Transverse colon (tissue), 4 donors: Measurements from ENCODE around the gene HNRNPH2. TPM values are rescaled to one million over a fixed set of nuclear protein-coding genes. Genes with fewer than 3 reads are reported as not detected.

Experiments used
- DNase-seq: peaks from one replicate; pipeline ENCODE4 v3.0.0-alpha.2; 2019
- H3K27ac ChIP-seq, 4 donors: fragments of 200-600 bp; sonication (generic); 2 replicates each; pipeline ENCODE4 v1.5.1; 2016 to 2018; ENCODE audit warnings: inconsistent platforms in 4 of 4
- H3K27me3 ChIP-seq: fragments of 200-600 bp; sonication (generic); 2 replicates; pipeline ENCODE4 v1.5.1; 2017; ENCODE audit warnings: inconsistent platforms
- H3K36me3 ChIP-seq, 4 donors: fragments of 200-600 bp; sonication (generic); 2 replicates each; pipeline ENCODE4 v1.5.1; 2017 to 2019; ENCODE audit warnings: inconsistent platforms in 4 of 4
- H3K4me1 ChIP-seq, 4 donors: fragments of 200-600 bp; sonication (generic); 2 replicates each; pipeline ENCODE4 v1.5.1; 2017 to 2020; ENCODE audit warnings: inconsistent platforms in 4 of 4
- H3K4me3 ChIP-seq, 4 donors: fragments of 200-600 bp; sonication (generic); 1 replicate in 1 of 4; 2 replicates in 3 of 4; pipeline versions ENCODE4 v1.5.1 to v1.6.1; 2017 to 2019; ENCODE audit warnings: inconsistent platforms in 4 of 4
- H3K9me3 ChIP-seq, 2 donors: fragments of 200-600 bp; sonication (generic); 2 replicates each; pipeline ENCODE4 v1.5.1; 2017 to 2019; ENCODE audit warnings: inconsistent platforms in 2 of 2
- EP300 ChIP-seq: sonication (generic); formaldehyde crosslinking; IDR thresholded peaks from one replicate; pipeline ENCODE4 v1.6.1; 2017; ENCODE audit warnings: antibody characterized with exemption, low read depth
- POLR2A ChIP-seq: fragments of 450-650 bp; IDR thresholded peaks from one replicate; pipeline ENCODE4 v1.6.1; 2016; ENCODE audit warnings: antibody characterized with exemption, mild to moderate bottlenecking, moderate library complexity
- POLR2AphosphoS5 ChIP-seq, 3 donors: sonication (generic); formaldehyde crosslinking; IDR thresholded peaks; one replicate each; pipeline ENCODE4 v1.6.1; 2016; ENCODE audit warnings: antibody characterized with exemption in 3 of 3
- WGBS, 2 donors: methylation state at CpG; one replicate each; pipeline ENCODE4 v1.1.5; 2018; ENCODE audit warnings: low coverage in 1 of 2; 5-methylcytosine and 5-hydroxymethylcytosine counted together
- in situ Hi-C, 4 donors: fragments of 200-750 bp; cut with MboI; loops; one replicate each; pipeline versions ENCODE4 v1.15.0 to v1.15.1; 2017; ENCODE audit warnings: low sequenced_read_pairs in 3 of 4, low pct_ligation_motif_present in 1 of 4, low pct_unique_long_range_greater_than_20kb in 1 of 4
- intact Hi-C: fragments of 100-400 bp; cut with DNase I; formaldehyde crosslinking; loops from one replicate; pipeline ENCODE4 v1.15.1; 2023; ENCODE audit warnings: low total_unique reads
- total RNA-seq, 4 donors: library from RNA; depleted of rRNA; stranded (reverse); fragments of >200 nt; gene quantifications; one replicate each; pipeline ENCODE4 v1.1.0, GENCODE V29; 2016
- TF ChIP-seq, protein P1 (sequence below), 5 experiments: fragments of 200-600 bp in 3 of 5; fragments of 450-650 bp in 2 of 5; sonication (generic) in 3 of 5; IDR thresholded peaks; 1 replicate in 2 of 5; 2 replicates in 3 of 5; pipeline ENCODE4 v1.5.1; 2016 to 2017; ENCODE audit warnings: antibody characterized with exemption in 5 of 5, inconsistent platforms in 3 of 5, mild to moderate bottlenecking in 2 of 5, moderate library complexity in 1 of 5

HNRNPH2 gene
- total RNA-seq, 4 donors from 2014 or later: 9.7 to 46.1 (median 33.2) TPM

DNA sequence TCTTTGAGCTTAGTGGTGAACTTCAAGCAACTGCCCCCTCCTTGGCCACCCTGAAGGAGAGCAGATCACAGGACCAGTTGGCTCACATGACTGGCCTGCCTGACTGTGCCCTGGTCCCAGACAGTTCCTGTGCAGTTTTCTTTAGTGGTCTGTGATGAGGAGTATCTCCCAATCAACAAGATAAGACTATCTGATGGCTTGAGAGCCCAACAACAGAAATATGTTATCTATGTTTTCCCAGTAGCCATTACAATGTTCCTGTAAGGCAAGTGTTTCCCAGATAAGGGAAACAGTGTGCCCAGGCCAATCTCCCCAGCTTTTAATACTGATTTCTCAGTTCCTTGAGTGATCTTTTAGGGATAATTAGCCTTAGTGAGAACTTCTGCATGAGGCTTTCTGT, 45.3 kb upstream of the HNRNPH2 start:
- no peaks in the 10 kb centered on the region for H3K4me1 ChIP-seq
- intact Hi-C loops (no loop called here), in situ Hi-C loops (no loop called here)
- no peaks in the 10 kb centered on the region for H3K27me3 ChIP-seq
- no peak for DNase-seq
- H3K9me3 ChIP-seq: no peaks in the 10 kb centered on the region
- H3K36me3 ChIP-seq: no peaks in the 10 kb centered on the region
- H3K4me3 ChIP-seq: no peak overlapping the region
- TF ChIP-seq POLR2A (no peak), EP300 (no peak), POLR2AphosphoS5 (IDR thresholded peaks at IDR 0.05) (no peak)
- TF ChIP-seq, protein P1, sequence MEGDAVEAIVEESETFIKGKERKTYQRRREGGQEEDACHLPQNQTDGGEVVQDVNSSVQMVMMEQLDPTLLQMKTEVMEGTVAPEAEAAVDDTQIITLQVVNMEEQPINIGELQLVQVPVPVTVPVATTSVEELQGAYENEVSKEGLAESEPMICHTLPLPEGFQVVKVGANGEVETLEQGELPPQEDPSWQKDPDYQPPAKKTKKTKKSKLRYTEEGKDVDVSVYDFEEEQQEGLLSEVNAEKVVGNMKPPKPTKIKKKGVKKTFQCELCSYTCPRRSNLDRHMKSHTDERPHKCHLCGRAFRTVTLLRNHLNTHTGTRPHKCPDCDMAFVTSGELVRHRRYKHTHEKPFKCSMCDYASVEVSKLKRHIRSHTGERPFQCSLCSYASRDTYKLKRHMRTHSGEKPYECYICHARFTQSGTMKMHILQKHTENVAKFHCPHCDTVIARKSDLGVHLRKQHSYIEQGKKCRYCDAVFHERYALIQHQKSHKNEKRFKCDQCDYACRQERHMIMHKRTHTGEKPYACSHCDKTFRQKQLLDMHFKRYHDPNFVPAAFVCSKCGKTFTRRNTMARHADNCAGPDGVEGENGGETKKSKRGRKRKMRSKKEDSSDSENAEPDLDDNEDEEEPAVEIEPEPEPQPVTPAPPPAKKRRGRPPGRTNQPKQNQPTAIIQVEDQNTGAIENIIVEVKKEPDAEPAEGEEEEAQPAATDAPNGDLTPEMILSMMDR (IDR thresholded peaks at IDR 0.05): no peak
- no peak overlapping the region for H3K27ac ChIP-seq

DNA sequence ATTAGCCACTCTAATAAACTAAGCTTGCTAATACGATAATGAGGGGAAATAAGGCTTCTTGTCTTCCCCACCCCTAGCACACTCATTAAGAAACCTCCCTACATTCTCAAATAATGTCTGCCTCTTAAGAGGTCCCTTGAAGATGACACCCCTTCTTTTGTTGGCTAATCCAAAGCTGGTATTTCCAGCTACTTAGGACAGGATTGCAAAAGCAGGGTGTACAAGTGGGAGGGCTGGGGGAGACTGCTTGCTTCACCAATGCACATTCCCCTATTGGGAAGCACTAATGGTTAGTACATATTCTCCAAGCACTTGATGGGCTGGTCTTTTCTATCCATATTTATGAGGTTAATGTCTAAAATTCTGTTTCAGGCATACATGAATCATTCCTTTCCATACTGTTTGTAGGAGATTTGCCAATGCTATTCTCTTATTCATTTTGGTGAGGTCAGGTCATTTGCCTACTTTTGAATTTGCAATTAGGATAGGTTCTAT, 42.7 kb upstream of the HNRNPH2 start:
- WGBS, 2 donors: 100% methylated on average over 1 of the region's 1 CpG; no CpG with 5 or more reads in 1 of the 2 donors
- no peaks in the 10 kb centered on the region for H3K27me3 ChIP-seq
- no peak overlapping the region for H3K4me3 ChIP-seq
- no peaks in the 10 kb centered on the region for H3K9me3 ChIP-seq
- H3K4me1 ChIP-seq: no peaks in the 10 kb centered on the region
- no peak for DNase-seq
- intact Hi-C loops (no loop called here), in situ Hi-C loops (no loop called here)
- TF ChIP-seq, protein P1 (IDR thresholded peaks at IDR 0.05): no peak
- no peak for TF ChIP-seq POLR2AphosphoS5 (IDR thresholded peaks at IDR 0.05)
- no peak for TF ChIP-seq EP300
- no peak for TF ChIP-seq POLR2A
- no peaks in the 10 kb centered on the region for H3K36me3 ChIP-seq
- no peak overlapping the region for H3K27ac ChIP-seq

DNA sequence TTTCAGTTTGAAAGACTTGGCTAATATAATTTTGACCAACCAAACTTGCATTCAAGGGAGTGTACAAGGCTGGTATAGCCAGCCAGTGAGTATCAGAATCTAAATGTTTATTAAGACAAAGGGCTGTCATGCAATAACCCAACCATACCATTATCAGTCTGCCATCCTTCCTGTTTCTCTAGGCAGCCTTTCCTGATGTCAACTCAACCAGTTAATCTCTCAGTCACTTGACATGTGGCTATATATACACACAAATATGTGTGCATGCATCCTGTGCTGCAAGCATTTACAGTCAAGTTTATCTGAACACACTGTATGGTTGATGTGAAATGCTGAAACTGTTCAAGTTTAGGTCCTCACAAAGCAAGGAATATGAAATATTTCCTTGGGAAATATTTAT, 39.2 kb upstream of the HNRNPH2 start:
- H3K4me1 ChIP-seq: no peaks in the 10 kb centered on the region
- intact Hi-C loops: no loop called here
- no peaks in the 10 kb centered on the region for H3K9me3 ChIP-seq
- H3K36me3 ChIP-seq: no peaks in the 10 kb centered on the region
- no peak for TF ChIP-seq EP300
- TF ChIP-seq POLR2A: no peak
- no peak for TF ChIP-seq POLR2AphosphoS5 (IDR thresholded peaks at IDR 0.05)
- TF ChIP-seq, protein P1 (IDR thresholded peaks at IDR 0.05): no peak
- H3K4me3 ChIP-seq: no peak overlapping the region
- no peaks in the 10 kb centered on the region for H3K27me3 ChIP-seq
- no peak for DNase-seq
- in situ Hi-C loops: no loop called here
- H3K27ac ChIP-seq: no peak overlapping the region

DNA sequence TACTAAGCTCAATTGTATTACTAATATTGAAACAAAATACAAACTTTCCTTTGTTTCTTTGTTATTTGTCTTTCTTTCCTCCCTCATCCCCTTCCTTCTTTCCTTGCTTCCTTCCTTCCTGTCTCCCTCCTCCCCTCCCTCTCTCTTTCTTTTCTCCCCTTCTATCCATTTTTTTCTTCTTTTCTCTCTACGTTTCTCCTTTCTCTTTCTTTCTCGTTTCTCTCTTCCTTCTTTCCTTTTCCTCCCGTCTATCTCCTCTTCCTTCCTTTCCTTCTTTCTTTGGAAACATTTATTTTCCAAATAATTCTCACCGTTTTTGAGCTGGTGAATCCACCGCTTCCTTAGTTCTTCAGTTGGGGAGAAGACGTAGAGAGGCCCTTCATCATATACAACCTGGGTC, 38.3 kb upstream of the HNRNPH2 start:
- Histone ChIP-seq H3K27ac (no peak overlapping the region), H3K9me3 (no peaks in the 10 kb centered on the region), H3K36me3 (no peaks in the 10 kb centered on the region), H3K27me3 (no peaks in the 10 kb centered on the region), H3K4me1 (no peaks in the 10 kb centered on the region), H3K4me3 (no peak overlapping the region)
- intact Hi-C loops (no loop called here), in situ Hi-C loops (no loop called here)
- no peak for TF ChIP-seq EP300
- TF ChIP-seq POLR2AphosphoS5 (IDR thresholded peaks at IDR 0.05): no peak
- TF ChIP-seq, protein P1 (IDR thresholded peaks at IDR 0.05): no peak
- TF ChIP-seq POLR2A: no peak
- no peak for DNase-seq
- 72% methylated on average over 6 of the region's 6 CpGs; no CpG with 5 or more reads in 1 of the 2 donors for WGBS, 2 donors
